Measurements from ENCODE around the gene GPC2. TPM values are rescaled to one million over a fixed set of nuclear protein-coding genes. Genes with fewer than 3 reads are reported as not detected.
A peak's percentile ranks its signal among the peaks of the same experiment; 100 is the strongest.
"Not testable (repeated sequence)": the region's sequence is repeated elsewhere in the genome, so short reads cannot be mapped to it uniquely, and the experiment has no call there.

The GPC2 gene
- total RNA-seq, 1 experiment from 2014 or later: 23.3 TPM

- H3K27me3 ChIP-seq (replicated peaks; ENCODE audit: insufficient read depth, low read depth, low read length, poor library complexity); POLR2A ChIA-PET (ENCODE audit: low non-redundant PET); BruUV-seq (replicated peaks); H3K36me3 ChIP-seq (ENCODE audit: insufficient read depth, low read length, poor library complexity, severe bottlenecking); intact Hi-C loops (cut with micrococcal nuclease; ENCODE audit: unreplicated experiment); H3K4me1 ChIP-seq (ENCODE audit: insufficient read depth, low read length, poor library complexity, severe bottlenecking); H3K9me3 ChIP-seq (ENCODE audit: low read depth, low read length, poor library complexity, severe bottlenecking); CTCF ChIA-PET; H3K27ac ChIP-seq (ENCODE audit: low read depth, low read length, poor library complexity, severe bottlenecking); DNase-seq (ENCODE audit: low spot score); H3K4me3 ChIP-seq (ENCODE audit: low read depth, low read length, poor library complexity, severe bottlenecking): not testable (repeated sequence)
Observed at GRCh38 chr7:100180084-100180483, 2.9 kb upstream of the GPC2 start.

- TF ChIP-seq EZH2 (IDR thresholded peaks at IDR 0.05; ENCODE audit: borderline replicate concordance, low read depth, low read length, poor library complexity, severe bottlenecking) (no peak), CTCF (conservative IDR thresholded peaks at IDR 0.05; ENCODE audit: low read depth, low read length) (no peak)
- peaks cover 7% of the 10 kb centered on the region for H3K4me1 ChIP-seq (ENCODE audit: insufficient read depth, low read length, poor library complexity, severe bottlenecking)
- peak overlapping the region; percentile 97 for H3K4me3 ChIP-seq (ENCODE audit: low read depth, low read length, poor library complexity, severe bottlenecking)
- BruUV-seq (replicated peaks): no TSS peak
- H3K9me3 ChIP-seq (ENCODE audit: low read depth, low read length, poor library complexity, severe bottlenecking): no peaks in the 10 kb centered on the region
- no peak for DNase-seq (ENCODE audit: low spot score)
- H3K36me3 ChIP-seq (ENCODE audit: insufficient read depth, low read length, poor library complexity, severe bottlenecking): no peaks in the 10 kb centered on the region
- H3K27me3 ChIP-seq (replicated peaks; ENCODE audit: insufficient read depth, low read depth, low read length, poor library complexity): no peaks in the 10 kb centered on the region
- H3K27ac ChIP-seq (ENCODE audit: low read depth, low read length, poor library complexity, severe bottlenecking): peak overlapping the region; percentile 86
- POLR2A ChIA-PET (ENCODE audit: low non-redundant PET): no interaction called here
- CTCF ChIA-PET: interaction anchor here (0.7 to 1.0 kb wide), 2 partner anchors 14 to 26 kb away, joined by 3 read pairs; no protein-coding TSS in a partner anchor
- intact Hi-C loops (cut with micrococcal nuclease; ENCODE audit: unreplicated experiment): no loop called here
Observed at GRCh38 chr7:100176096-100177044, 811 bp downstream of the GPC2 start.

GRCh38 chr7:100175296-100175935 is 1.8 kb downstream of the GPC2 start:
- POLR2A ChIA-PET (ENCODE audit: low non-redundant PET): no interaction called here
- TF ChIP-seq CTCF (conservative IDR thresholded peaks at IDR 0.05; ENCODE audit: low read depth, low read length) (no peak), EZH2 (IDR thresholded peaks at IDR 0.05; ENCODE audit: borderline replicate concordance, low read depth, low read length, poor library complexity, severe bottlenecking) (no peak)
- Histone ChIP-seq H3K36me3 (ENCODE audit: insufficient read depth, low read length, poor library complexity, severe bottlenecking) (no peaks in the 10 kb centered on the region), H3K4me3 (ENCODE audit: low read depth, low read length, poor library complexity, severe bottlenecking) (no peak overlapping the region), H3K27ac (ENCODE audit: low read depth, low read length, poor library complexity, severe bottlenecking) (no peak overlapping the region), H3K27me3 (replicated peaks; ENCODE audit: insufficient read depth, low read depth, low read length, poor library complexity) (no peaks in the 10 kb centered on the region), H3K4me1 (ENCODE audit: insufficient read depth, low read length, poor library complexity, severe bottlenecking) (peaks cover 10% of the 10 kb centered on the region), H3K9me3 (ENCODE audit: low read depth, low read length, poor library complexity, severe bottlenecking) (no peaks in the 10 kb centered on the region)
- BruUV-seq (replicated peaks): no TSS peak
- DNase-seq (ENCODE audit: low spot score): no peak
- intact Hi-C loops (cut with micrococcal nuclease; ENCODE audit: unreplicated experiment): no loop called here
- CTCF ChIA-PET: no interaction called here

Measured in A673 (cell line).